Neutrophil (primary cell): ENCODE results near the gene INAFM1.
"Not testable (repeated sequence)": the region's sequence is repeated elsewhere in the genome, so short reads cannot be mapped to it uniquely, and the experiment has no call there.

ENCODE experiments used
- H3K27ac ChIP-seq: fragments of 200-600 bp; sonication (generic); 2 replicates; pipeline ENCODE4 v1.5.1; 2016; ENCODE audit warnings: mild to moderate bottlenecking, moderate library complexity
- H3K27me3 ChIP-seq: fragments of 200-600 bp; sonication (generic); 2 replicates; pipeline ENCODE4 v1.6.0; 2016; ENCODE audit warnings: mild to moderate bottlenecking
- H3K36me3 ChIP-seq: fragments of 200-600 bp; sonication (generic); 2 replicates; pipeline ENCODE4 v1.5.1; 2017
- H3K4me1 ChIP-seq, 2 experiments: fragments of 200-600 bp in 1 of 2; sonication (generic) in 1 of 2; 1 replicate in 1 of 2; 2 replicates in 1 of 2; pipeline versions ENCODE4 v1.5.1 to v1.6.1; 2013 to 2016; ENCODE audit warnings: low read depth in 1 of 2, low read length in 1 of 2, mild to moderate bottlenecking in 1 of 2, moderate library complexity in 1 of 2; ENCODE audit not compliant: control insufficient read depth in 1 of 2, insufficient read depth in 1 of 2
- H3K4me3 ChIP-seq, 2 experiments: fragments of 200-600 bp in 1 of 2; sonication (generic) in 1 of 2; 1 replicate in 1 of 2; 2 replicates in 1 of 2; pipeline ENCODE4 v1.5.1; 2013 to 2016; ENCODE audit warnings: low read depth in 1 of 2, low read length in 1 of 2, mild to moderate bottlenecking in 1 of 2, moderate library complexity in 1 of 2
- H3K9me3 ChIP-seq: fragments of 200-600 bp; sonication (generic); 2 replicates; pipeline ENCODE4 v1.5.1; 2016
- CTCF ChIP-seq: fragments of 200-600 bp; sonication (generic); IDR thresholded peaks from 2 replicates; pipeline ENCODE4 v1.5.1; 2016; ENCODE audit warnings: antibody characterized with exemption

The INAFM1 gene

GRCh38 chr19:47274891-47275761 lies 441 bp downstream of the INAFM1 start:
- peaks cover 18% of the 10 kb centered on the region for H3K36me3 ChIP-seq
- H3K9me3 ChIP-seq: no peaks in the 10 kb centered on the region
- H3K4me1 ChIP-seq: peaks cover 38 to 41% of the 10 kb centered on the region in 2 experiments
- TF ChIP-seq CTCF: no peak
- H3K27me3 ChIP-seq: peaks cover 5% of the 10 kb centered on the region
- H3K4me3 ChIP-seq: peak overlapping the region; percentile 56 to 58
- peak overlapping the region; percentile 97 for H3K27ac ChIP-seq

- H3K4me3 ChIP-seq: peak overlapping the region in 1 of 2 experiments; percentile 58
- TF ChIP-seq CTCF: no peak
- H3K27me3 ChIP-seq: peaks cover 5% of the 10 kb centered on the region
- no peak overlapping the region for H3K27ac ChIP-seq
- peaks cover 10% of the 10 kb centered on the region for H3K36me3 ChIP-seq
- H3K9me3 ChIP-seq: no peaks in the 10 kb centered on the region
- H3K4me1 ChIP-seq: peaks cover 38 to 41% of the 10 kb centered on the region in 2 experiments
Observed at GRCh38 chr19:47275791-47276461, 1.2 kb downstream of the INAFM1 start.

- not testable (repeated sequence) for H3K27ac ChIP-seq, H3K27me3 ChIP-seq, H3K36me3 ChIP-seq, H3K4me3 ChIP-seq, H3K9me3 ChIP-seq
- peaks cover 38 to 41% of the 10 kb centered on the region in 2 experiments for H3K4me1 ChIP-seq
Observed at GRCh38 chr19:47276513-47276912, 1.8 kb downstream of the INAFM1 start.

GRCh38 chr19:47280183-47280797 lies 5.6 kb downstream of the INAFM1 start:
- Histone ChIP-seq H3K4me1 (peaks cover 9 to 10% of the 10 kb centered on the region in 2 experiments), H3K9me3 (no peaks in the 10 kb centered on the region), H3K4me3 (no peak overlapping the region), H3K27ac (no peak overlapping the region), H3K27me3 (peaks cover 4% of the 10 kb centered on the region), H3K36me3 (no peaks in the 10 kb centered on the region)
- peak; percentile 58 for TF ChIP-seq CTCF

GRCh38 chr19:47283405-47284059 lies 8.8 kb downstream of the INAFM1 start:
- no peak overlapping the region for H3K27ac ChIP-seq
- TF ChIP-seq CTCF: no peak
- H3K9me3 ChIP-seq: no peaks in the 10 kb centered on the region
- no peaks in the 10 kb centered on the region for H3K27me3 ChIP-seq
- peaks cover 0 to 4% of the 10 kb centered on the region in 2 experiments for H3K4me1 ChIP-seq
- no peaks in the 10 kb centered on the region for H3K36me3 ChIP-seq
- no peak overlapping the region for H3K4me3 ChIP-seq
